OCI-LY1 (cell line): ENCODE data around the gene DIP2A.

Source experiments
- H2AFZ ChIP-seq: fragments of 200-600 bp; sonication (generic), shearing (Covaris generic); 2 replicates; pipeline ENCODE4 v1.6.0; 2014; ENCODE audit warnings: antibody characterized with exemption, mild to moderate bottlenecking, low read length
- H3F3A ChIP-seq: fragments of 200-600 bp; sonication (generic), shearing (Covaris generic); 2 replicates; pipeline ENCODE4 v1.6.0; 2014; ENCODE audit warnings: mild to moderate bottlenecking, antibody characterized with exemption, low read length, moderate library complexity; ENCODE audit not compliant: insufficient read depth
- H3K27ac ChIP-seq: fragments of 200-600 bp; sonication (generic); 2 replicates; pipeline ENCODE4 v1.5.1; 2014; ENCODE audit warnings: low read length, mixed run types, mild to moderate bottlenecking, low read depth; ENCODE audit not compliant: poor library complexity, severe bottlenecking
- H3K27me3 ChIP-seq: fragments of 200-600 bp; sonication (generic); 2 replicates; pipeline ENCODE4 v1.6.0; 2014; ENCODE audit warnings: antibody characterized with exemption, mild to moderate bottlenecking, low read length, moderate library complexity; ENCODE audit not compliant: insufficient read depth
- H3K36me3 ChIP-seq: fragments of 200-600 bp; sonication (generic); 2 replicates; pipeline ENCODE4 v1.6.1; 2014; ENCODE audit warnings: mild to moderate bottlenecking, antibody characterized with exemption, low read length, moderate library complexity, mixed read lengths; ENCODE audit not compliant: insufficient read depth
- H3K4me1 ChIP-seq: fragments of 200-600 bp; sonication (generic); 2 replicates; pipeline ENCODE4 v1.5.1; 2014; ENCODE audit warnings: mild to moderate bottlenecking, low read length, moderate library complexity; ENCODE audit not compliant: insufficient read depth, severe bottlenecking
- H3K4me2 ChIP-seq: fragments of 200-600 bp; sonication (generic), shearing (Covaris generic); 2 replicates; pipeline ENCODE4 v1.6.1; 2014; ENCODE audit warnings: low read length
- H3K4me3 ChIP-seq: fragments of 200-600 bp; sonication (generic); 2 replicates; pipeline ENCODE4 v1.5.1; 2014; ENCODE audit warnings: low read length, low read depth, mild to moderate bottlenecking, mixed read lengths; ENCODE audit not compliant: poor library complexity, severe bottlenecking
- H3K79me2 ChIP-seq: fragments of 200-600 bp; shearing (Covaris generic); 2 replicates; pipeline ENCODE4 v1.6.1; 2016; ENCODE audit warnings: mixed run types, low read length, mixed read lengths; ENCODE audit not compliant: insufficient read depth
- H3K9ac ChIP-seq: fragments of 200-600 bp; sonication (generic), shearing (Covaris generic); 2 replicates; pipeline ENCODE4 v1.6.1; 2014; ENCODE audit warnings: mild to moderate bottlenecking, low read length, mixed read lengths
- H3K9me2 ChIP-seq: fragments of 200-600 bp; sonication (generic), shearing (Covaris generic); 2 replicates; pipeline ENCODE4 v1.6.1; 2014; ENCODE audit warnings: low read depth, mild to moderate bottlenecking, low read length, mixed read lengths
- H3K9me3 ChIP-seq: fragments of 200-600 bp; shearing (Covaris generic); 2 replicates; pipeline ENCODE4 v1.6.1; 2014; ENCODE audit warnings: low read length, mixed read lengths
- H4K20me1 ChIP-seq: fragments of 200-600 bp; sonication (generic), shearing (Covaris generic); 2 replicates; pipeline ENCODE4 v1.6.0; 2016; ENCODE audit warnings: mild to moderate bottlenecking, low read length; ENCODE audit not compliant: insufficient read depth
- EZH2 ChIP-seq: fragments of 200-600 bp; sonication (generic), shearing (Covaris generic); IDR thresholded peaks from 2 replicates; pipeline ENCODE4 v1.8.0; 2017; ENCODE audit warnings: borderline replicate concordance, mixed run types, mild to moderate bottlenecking, antibody characterized with exemption, low read length, moderate library complexity, mixed read lengths
- TF ChIP-seq, protein P1 (sequence below): fragments of 200-600 bp; sonication (generic), shearing (Covaris generic); IDR thresholded peaks from 2 replicates; pipeline ENCODE4 v1.5.1; 2017; ENCODE audit warnings: mild to moderate bottlenecking, antibody characterized with exemption, low read length, moderate library complexity, mixed read lengths

The DIP2A gene

DNA sequence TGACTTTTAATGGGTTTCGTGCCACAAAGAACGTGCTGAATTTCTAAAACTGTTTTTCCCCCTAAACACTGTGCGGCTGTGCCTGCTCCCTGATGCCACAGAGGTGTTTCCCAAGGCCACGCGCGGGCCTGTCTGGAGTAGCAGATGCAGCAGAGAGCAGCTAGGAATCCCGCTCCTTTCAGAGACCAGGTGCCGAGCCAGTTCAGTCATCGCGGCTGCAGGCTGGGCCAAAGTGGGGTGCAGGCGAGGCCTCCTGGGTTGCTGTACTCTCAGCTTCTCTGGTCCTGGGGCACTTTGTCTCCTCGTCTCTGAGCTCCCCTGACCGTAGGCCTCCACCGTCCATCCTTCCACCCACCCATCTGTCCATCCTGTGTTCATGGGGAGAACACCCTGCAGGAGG lies 17.4 kb upstream of the DIP2A start:
- no peaks in the 10 kb centered on the region for H4K20me1 ChIP-seq
- no peaks in the 10 kb centered on the region for H3K9me2 ChIP-seq
- no peaks in the 10 kb centered on the region for H3K27me3 ChIP-seq
- peaks cover 87% of the 10 kb centered on the region for H3K36me3 ChIP-seq
- H3K27ac ChIP-seq: no peak overlapping the region
- no peak overlapping the region for H3K4me3 ChIP-seq
- H3K4me1 ChIP-seq: no peaks in the 10 kb centered on the region
- H3F3A ChIP-seq: no peaks in the 10 kb centered on the region
- no peak overlapping the region for H2AFZ ChIP-seq
- TF ChIP-seq, protein P1, sequence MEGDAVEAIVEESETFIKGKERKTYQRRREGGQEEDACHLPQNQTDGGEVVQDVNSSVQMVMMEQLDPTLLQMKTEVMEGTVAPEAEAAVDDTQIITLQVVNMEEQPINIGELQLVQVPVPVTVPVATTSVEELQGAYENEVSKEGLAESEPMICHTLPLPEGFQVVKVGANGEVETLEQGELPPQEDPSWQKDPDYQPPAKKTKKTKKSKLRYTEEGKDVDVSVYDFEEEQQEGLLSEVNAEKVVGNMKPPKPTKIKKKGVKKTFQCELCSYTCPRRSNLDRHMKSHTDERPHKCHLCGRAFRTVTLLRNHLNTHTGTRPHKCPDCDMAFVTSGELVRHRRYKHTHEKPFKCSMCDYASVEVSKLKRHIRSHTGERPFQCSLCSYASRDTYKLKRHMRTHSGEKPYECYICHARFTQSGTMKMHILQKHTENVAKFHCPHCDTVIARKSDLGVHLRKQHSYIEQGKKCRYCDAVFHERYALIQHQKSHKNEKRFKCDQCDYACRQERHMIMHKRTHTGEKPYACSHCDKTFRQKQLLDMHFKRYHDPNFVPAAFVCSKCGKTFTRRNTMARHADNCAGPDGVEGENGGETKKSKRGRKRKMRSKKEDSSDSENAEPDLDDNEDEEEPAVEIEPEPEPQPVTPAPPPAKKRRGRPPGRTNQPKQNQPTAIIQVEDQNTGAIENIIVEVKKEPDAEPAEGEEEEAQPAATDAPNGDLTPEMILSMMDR: no peak
- no peak for TF ChIP-seq EZH2
- H3K9ac ChIP-seq: no peak overlapping the region
- H3K9me3 ChIP-seq: no peaks in the 10 kb centered on the region
- H3K4me2 ChIP-seq: no peak overlapping the region
- no peaks in the 10 kb centered on the region for H3K79me2 ChIP-seq

DNA sequence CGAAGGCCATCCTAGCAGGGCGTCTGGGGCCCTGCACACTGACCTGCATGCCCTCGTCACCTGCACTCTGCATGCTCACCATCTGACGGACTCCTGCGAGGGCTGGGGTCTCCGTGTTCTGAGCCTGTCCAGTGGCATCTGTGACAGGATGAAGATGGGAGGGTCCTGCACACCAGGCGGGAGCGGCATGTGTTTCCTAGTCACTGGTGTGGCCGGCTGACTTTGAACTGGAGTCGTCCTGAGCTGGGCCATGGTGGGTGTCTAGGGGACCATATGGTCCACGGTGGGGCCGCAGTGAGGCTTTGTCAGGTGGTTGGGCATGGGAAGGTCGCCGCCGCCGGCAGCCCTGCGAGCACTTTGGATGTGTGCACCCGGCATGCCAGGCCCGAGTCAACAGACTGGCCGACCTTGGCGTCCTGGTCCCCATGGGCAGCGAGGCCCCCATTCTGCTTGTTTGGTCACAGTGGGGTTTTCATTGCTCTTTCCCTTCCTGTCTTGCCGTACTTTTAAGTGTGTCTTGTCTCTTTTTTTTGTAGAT lies 16.7 kb upstream of the DIP2A start:
- Histone ChIP-seq H2AFZ (no peak overlapping the region), H3K4me2 (no peak overlapping the region), H3K36me3 (peaks cover 86% of the 10 kb centered on the region), H3K9ac (no peak overlapping the region), H3F3A (no peaks in the 10 kb centered on the region), H3K79me2 (no peaks in the 10 kb centered on the region), H3K9me3 (no peaks in the 10 kb centered on the region), H3K27me3 (no peaks in the 10 kb centered on the region), H3K4me1 (no peaks in the 10 kb centered on the region), H4K20me1 (no peaks in the 10 kb centered on the region), H3K4me3 (no peak overlapping the region), H3K9me2 (no peaks in the 10 kb centered on the region), H3K27ac (no peak overlapping the region)
- TF ChIP-seq, protein P1: no peak

DNA sequence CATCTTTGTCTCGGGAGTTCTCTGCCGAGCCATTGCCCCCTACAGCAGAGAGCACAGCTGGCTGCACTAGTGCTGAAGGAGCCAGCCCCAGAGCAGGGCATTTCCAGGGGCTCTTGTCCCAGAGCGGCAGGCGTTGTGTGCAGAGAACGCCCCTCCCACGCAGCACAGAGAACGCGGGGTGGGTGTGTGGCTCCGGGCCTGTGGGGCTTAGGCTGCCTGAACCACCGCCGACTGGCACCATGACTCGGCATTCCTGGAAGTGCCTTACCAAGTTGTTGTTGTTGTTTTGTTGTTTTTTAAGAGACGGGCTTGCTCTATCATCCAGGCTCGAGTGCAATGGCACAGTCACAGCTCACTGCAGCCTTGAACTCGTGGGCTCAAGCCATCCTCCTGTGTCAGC lies 15.8 kb upstream of the DIP2A start:
- no peak overlapping the region for H3K9ac ChIP-seq
- H3K27me3 ChIP-seq: no peaks in the 10 kb centered on the region
- peaks cover 84% of the 10 kb centered on the region for H3K36me3 ChIP-seq
- H3K9me2 ChIP-seq: no peaks in the 10 kb centered on the region
- no peak for TF ChIP-seq EZH2
- TF ChIP-seq, protein P1: no peak
- H3K79me2 ChIP-seq: no peaks in the 10 kb centered on the region
- H3F3A ChIP-seq: no peaks in the 10 kb centered on the region
- no peak overlapping the region for H3K27ac ChIP-seq
- no peak overlapping the region for H3K4me3 ChIP-seq
- H2AFZ ChIP-seq: no peak overlapping the region
- no peaks in the 10 kb centered on the region for H3K4me1 ChIP-seq
- no peaks in the 10 kb centered on the region for H3K9me3 ChIP-seq
- no peaks in the 10 kb centered on the region for H4K20me1 ChIP-seq
- no peak overlapping the region for H3K4me2 ChIP-seq
